ENCODE results near the gene LHFPL6. TPM values are rescaled to one million over a fixed set of nuclear protein-coding genes. Genes with fewer than 3 reads are reported as not detected.

Gene LHFPL6
- total and polyA plus RNA-seq, 10 donors, result 6.9 to 49.0 (median 30.5) TPM

- no peak overlapping the region for H3K27ac ChIP-seq
- no peak overlapping the region for H3K4me3 ChIP-seq
- no peaks in the 10 kb centered on the region for H3K4me1 ChIP-seq
- no peaks in the 10 kb centered on the region for H3K9me3 ChIP-seq
- no peaks in the 10 kb centered on the region for H3K36me3 ChIP-seq
- intact Hi-C loops (cut with DNase I; ENCODE audit: low total_unique reads), result no loop called here
- no peak for DNase-seq
- WGBS, 5 donors, result 47 to 62% (median 55%) methylated on average over 2 of the region's 2 CpGs
- TF ChIP-seq CTCF (IDR thresholded peaks at IDR 0.05 in 8 of 11, conservative IDR thresholded peaks at IDR 0.05 in 3 of 11) (no peak), POLR2A (IDR thresholded peaks at IDR 0.05) (no peak), POLR2AphosphoS5 (IDR thresholded peaks at IDR 0.05) (no peak)
- no peaks in the 10 kb centered on the region for H3K27me3 ChIP-seq (replicated peaks in 1 of 7)
Measured at GRCh38 chr13:39379118-39379517, 223.9 kb downstream of the LHFPL6 start.

- intact Hi-C loops (cut with DNase I; ENCODE audit: low total_unique reads), result no loop called here
- H3K4me1 ChIP-seq, result no peaks in the 10 kb centered on the region
- WGBS, 5 donors, result 69 to 85% (median 73%) methylated on average over 2 of the region's 2 CpGs
- TF ChIP-seq POLR2A (IDR thresholded peaks at IDR 0.05), result no peak
- no peak overlapping the region for H3K27ac ChIP-seq
- no peak for DNase-seq
- no peaks in the 10 kb centered on the region for H3K36me3 ChIP-seq
- no peaks in the 10 kb centered on the region for H3K27me3 ChIP-seq (replicated peaks in 1 of 7)
- no peaks in the 10 kb centered on the region for H3K9me3 ChIP-seq
- H3K4me3 ChIP-seq, result no peak overlapping the region
Measured at GRCh38 chr13:39378306-39378705, 224.7 kb downstream of the LHFPL6 start.

DNA sequence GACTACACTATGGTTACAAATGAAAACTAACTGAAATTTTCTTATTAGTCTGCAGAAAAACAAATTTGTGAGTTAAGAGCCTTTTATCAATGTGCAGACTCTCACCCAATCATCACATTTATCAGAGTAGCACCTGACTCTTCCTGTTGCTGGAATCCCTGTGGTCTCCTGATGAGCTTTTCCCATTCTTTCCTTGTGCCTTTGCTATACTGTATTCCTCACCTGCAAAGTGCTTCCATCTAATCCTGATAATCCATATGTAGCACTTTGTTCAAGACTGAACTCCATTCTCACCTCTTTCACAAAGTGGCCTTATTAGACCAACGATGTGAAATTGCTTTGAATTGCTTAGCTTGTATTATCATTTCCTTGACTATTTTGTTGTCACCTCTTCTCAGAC, 225.3 kb downstream of the LHFPL6 start:
- no peak overlapping the region for H3K4me3 ChIP-seq
- H3K27me3 ChIP-seq (replicated peaks in 1 of 7), result no peaks in the 10 kb centered on the region
- WGBS, 5 donors, result 81 to 95% (median 88%) methylated on average over 1 of the region's 1 CpG
- H3K4me1 ChIP-seq, result no peaks in the 10 kb centered on the region
- no peak for DNase-seq
- no peak overlapping the region for H3K27ac ChIP-seq
- intact Hi-C loops (cut with DNase I; ENCODE audit: low total_unique reads), result no loop called here
- no peaks in the 10 kb centered on the region for H3K9me3 ChIP-seq
- no peaks in the 10 kb centered on the region for H3K36me3 ChIP-seq
- TF ChIP-seq CTCF (IDR thresholded peaks at IDR 0.05 in 8 of 11, conservative IDR thresholded peaks at IDR 0.05 in 3 of 11), result no peak
- TF ChIP-seq POLR2A (IDR thresholded peaks at IDR 0.05), result no peak
- TF ChIP-seq POLR2AphosphoS5 (IDR thresholded peaks at IDR 0.05), result no peak

DNA sequence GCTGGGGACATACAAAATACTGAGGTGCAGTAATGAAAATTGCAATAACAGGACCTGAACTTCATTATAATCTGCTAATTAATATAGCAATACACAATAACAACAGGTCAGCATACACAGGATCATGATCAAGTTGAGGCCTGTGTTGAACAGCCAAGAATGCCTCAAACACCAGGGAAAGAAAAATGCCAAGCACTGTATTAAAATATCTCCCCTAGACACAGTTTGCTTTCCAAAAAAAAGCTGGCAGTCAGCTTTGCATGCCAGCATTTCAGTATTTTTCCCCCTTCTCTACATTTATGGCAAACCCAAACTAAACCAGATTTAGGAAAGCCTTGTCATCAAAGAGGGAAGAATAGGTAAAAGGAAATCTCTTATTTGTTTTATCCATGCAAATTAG, 226.9 kb downstream of the LHFPL6 start:
- DNase-seq, result no peak

More for the DNA sequence above, 226.9 kb downstream of the LHFPL6 start:
- intact Hi-C loops (cut with DNase I; ENCODE audit: low total_unique reads), result no loop called here
- Histone ChIP-seq H3K4me3 (no peak overlapping the region), H3K27ac (no peak overlapping the region), H3K4me1 (no peaks in the 10 kb centered on the region), H3K9me3 (no peaks in the 10 kb centered on the region), H3K36me3 (no peaks in the 10 kb centered on the region), H3K27me3 (replicated peaks in 1 of 7) (no peaks in the 10 kb centered on the region)
- no peak for TF ChIP-seq CTCF (IDR thresholded peaks at IDR 0.05 in 8 of 11, conservative IDR thresholded peaks at IDR 0.05 in 3 of 11)
- no peak for TF ChIP-seq POLR2A (IDR thresholded peaks at IDR 0.05)
- no peak for TF ChIP-seq POLR2AphosphoS5 (IDR thresholded peaks at IDR 0.05)
